HFF-Myc (cell line): ENCODE results near the gene RBM3.

Source experiments
- DNase-seq: peaks from one replicate; pipeline ENCODE4 v3.0.0-alpha.2; 2011; ENCODE audit warnings: low read depth; ENCODE audit errors: extremely low read depth
- H3K4me3 ChIP-seq: replicated peaks from 2 replicates; pipeline ENCODE4 v1.5.1; 2011; ENCODE audit warnings: low read depth, mild to moderate bottlenecking, control low read depth, low read length
- TF ChIP-seq, protein P1 (sequence below): IDR thresholded peaks from 2 replicates; pipeline ENCODE4 v1.5.1; 2012; ENCODE audit warnings: mild to moderate bottlenecking, low read depth, low read length, control low read depth; ENCODE audit errors: missing control alignments

The RBM3 gene

GRCh38 chrX:48601741-48602394 is 27.6 kb downstream of the RBM3 start:
- DNase-seq = no peak

DNA sequence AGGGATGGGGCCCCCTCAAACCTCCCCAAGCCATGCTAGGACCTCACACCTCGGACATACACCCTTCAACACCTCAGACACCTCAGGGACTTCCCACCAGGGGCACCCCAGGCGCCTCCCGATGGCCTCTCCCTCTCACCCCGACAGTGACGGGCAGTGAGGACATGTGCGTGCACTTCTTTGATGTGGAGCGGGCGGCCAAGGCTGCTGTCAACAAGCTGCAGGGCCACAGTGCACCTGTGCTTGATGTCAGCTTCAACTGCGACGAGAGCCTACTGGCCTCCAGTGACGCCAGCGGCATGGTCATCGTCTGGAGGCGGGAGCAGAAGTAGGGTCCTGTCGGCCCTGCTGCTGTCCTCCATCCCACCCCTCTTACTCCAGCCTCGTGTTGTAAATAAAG is 30.4 kb downstream of the RBM3 start:
- DNase-seq = no peak
- TF ChIP-seq, protein P1, sequence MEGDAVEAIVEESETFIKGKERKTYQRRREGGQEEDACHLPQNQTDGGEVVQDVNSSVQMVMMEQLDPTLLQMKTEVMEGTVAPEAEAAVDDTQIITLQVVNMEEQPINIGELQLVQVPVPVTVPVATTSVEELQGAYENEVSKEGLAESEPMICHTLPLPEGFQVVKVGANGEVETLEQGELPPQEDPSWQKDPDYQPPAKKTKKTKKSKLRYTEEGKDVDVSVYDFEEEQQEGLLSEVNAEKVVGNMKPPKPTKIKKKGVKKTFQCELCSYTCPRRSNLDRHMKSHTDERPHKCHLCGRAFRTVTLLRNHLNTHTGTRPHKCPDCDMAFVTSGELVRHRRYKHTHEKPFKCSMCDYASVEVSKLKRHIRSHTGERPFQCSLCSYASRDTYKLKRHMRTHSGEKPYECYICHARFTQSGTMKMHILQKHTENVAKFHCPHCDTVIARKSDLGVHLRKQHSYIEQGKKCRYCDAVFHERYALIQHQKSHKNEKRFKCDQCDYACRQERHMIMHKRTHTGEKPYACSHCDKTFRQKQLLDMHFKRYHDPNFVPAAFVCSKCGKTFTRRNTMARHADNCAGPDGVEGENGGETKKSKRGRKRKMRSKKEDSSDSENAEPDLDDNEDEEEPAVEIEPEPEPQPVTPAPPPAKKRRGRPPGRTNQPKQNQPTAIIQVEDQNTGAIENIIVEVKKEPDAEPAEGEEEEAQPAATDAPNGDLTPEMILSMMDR = no peak
- H3K4me3 ChIP-seq = no peak overlapping the region

More at GRCh38 chrX:48601741-48602394, 27.6 kb downstream of the RBM3 start:
- TF ChIP-seq, protein P1 = no peak
- H3K4me3 ChIP-seq = no peak overlapping the region

DNA sequence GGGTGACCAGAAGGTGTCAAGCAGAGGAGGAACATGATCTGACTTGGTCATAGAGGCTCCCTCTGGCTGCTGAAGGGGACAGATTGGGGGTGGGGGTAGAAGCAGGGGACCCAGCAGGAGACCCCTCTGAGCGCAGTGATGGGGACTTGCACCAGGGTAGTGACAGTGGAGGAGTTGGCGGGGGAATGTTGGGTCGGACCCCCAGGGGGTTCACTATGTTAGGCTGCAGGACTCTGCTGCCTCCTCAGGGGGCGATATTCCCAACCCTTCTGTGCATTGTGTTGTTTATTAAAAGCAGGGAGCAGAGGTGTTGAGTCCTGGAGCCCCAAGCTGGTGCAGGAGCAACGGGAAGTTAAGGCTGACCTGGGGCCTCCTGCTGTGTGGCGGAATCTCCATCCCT is 31.8 kb downstream of the RBM3 start:
- no peak for DNase-seq
- TF ChIP-seq, protein P1 = no peak
- H3K4me3 ChIP-seq = no peak overlapping the region

- TF ChIP-seq, protein P1 = no peak
- DNase-seq = no peak
- H3K4me3 ChIP-seq = no peak overlapping the region
Observed at GRCh38 chrX:48611703-48612102, 37.4 kb downstream of the RBM3 start.

- TF ChIP-seq, protein P1 = no peak
- no peak overlapping the region for H3K4me3 ChIP-seq
- no peak for DNase-seq
Observed at GRCh38 chrX:48613502-48614160, 39.3 kb downstream of the RBM3 start.

DNA sequence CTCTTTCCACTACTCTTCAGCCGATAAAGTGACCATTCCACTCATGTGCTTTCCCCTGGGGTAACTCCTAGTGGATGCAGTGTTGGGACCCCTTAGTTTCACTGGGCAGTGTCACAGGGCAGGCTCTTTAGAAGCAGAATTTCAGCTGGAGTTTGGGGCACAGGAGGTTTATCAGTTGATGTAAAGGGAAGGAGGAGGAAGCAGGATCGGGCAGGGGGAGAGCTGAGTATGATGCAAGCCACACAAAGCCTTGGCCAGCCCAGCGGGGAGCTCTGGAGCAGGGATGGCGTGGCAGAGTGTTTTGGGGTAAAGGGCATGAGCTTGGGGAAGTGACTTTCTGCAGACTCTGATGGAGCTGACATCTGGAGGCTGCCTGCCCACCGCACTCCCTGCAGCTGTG is 42.3 kb downstream of the RBM3 start:
- no peak for DNase-seq
- TF ChIP-seq, protein P1 = no peak
- no peak overlapping the region for H3K4me3 ChIP-seq
